Transverse colon (tissue), 4 donors: ENCODE data around the gene LRBA.

ENCODE experiments used
- CTCF ChIP-seq, 5 experiments: fragments of 200-600 bp in 3 of 5; fragments of 450-650 bp in 2 of 5; sonication (generic) in 3 of 5; IDR thresholded peaks; 1 replicate in 2 of 5; 2 replicates in 3 of 5; pipeline ENCODE4 v1.5.1; 2016 to 2017; ENCODE audit warnings: antibody characterized with exemption in 5 of 5, inconsistent platforms in 3 of 5, mild to moderate bottlenecking in 2 of 5, moderate library complexity in 1 of 5
- EP300 ChIP-seq: sonication (generic); formaldehyde crosslinking; IDR thresholded peaks from one replicate; pipeline ENCODE4 v1.6.1; 2017; ENCODE audit warnings: antibody characterized with exemption, low read depth
- POLR2A ChIP-seq: fragments of 450-650 bp; IDR thresholded peaks from one replicate; pipeline ENCODE4 v1.6.1; 2016; ENCODE audit warnings: antibody characterized with exemption, mild to moderate bottlenecking, moderate library complexity
- POLR2AphosphoS5 ChIP-seq, 3 donors: sonication (generic); formaldehyde crosslinking; IDR thresholded peaks; one replicate each; pipeline ENCODE4 v1.6.1; 2016; ENCODE audit warnings: antibody characterized with exemption in 3 of 3

GRCh38 chr4:150243932-150244331 lies 771.2 kb downstream of the LRBA start:
- TF ChIP-seq CTCF (IDR thresholded peaks at IDR 0.05): no peak
- no peak for TF ChIP-seq EP300
- TF ChIP-seq POLR2A: no peak
- TF ChIP-seq POLR2AphosphoS5 (IDR thresholded peaks at IDR 0.05): no peak
